ENCODE data around the gene HOXD9.
A peak's percentile ranks its signal among the peaks of the same experiment; 100 is the strongest.

Gene HOXD9

DNA sequence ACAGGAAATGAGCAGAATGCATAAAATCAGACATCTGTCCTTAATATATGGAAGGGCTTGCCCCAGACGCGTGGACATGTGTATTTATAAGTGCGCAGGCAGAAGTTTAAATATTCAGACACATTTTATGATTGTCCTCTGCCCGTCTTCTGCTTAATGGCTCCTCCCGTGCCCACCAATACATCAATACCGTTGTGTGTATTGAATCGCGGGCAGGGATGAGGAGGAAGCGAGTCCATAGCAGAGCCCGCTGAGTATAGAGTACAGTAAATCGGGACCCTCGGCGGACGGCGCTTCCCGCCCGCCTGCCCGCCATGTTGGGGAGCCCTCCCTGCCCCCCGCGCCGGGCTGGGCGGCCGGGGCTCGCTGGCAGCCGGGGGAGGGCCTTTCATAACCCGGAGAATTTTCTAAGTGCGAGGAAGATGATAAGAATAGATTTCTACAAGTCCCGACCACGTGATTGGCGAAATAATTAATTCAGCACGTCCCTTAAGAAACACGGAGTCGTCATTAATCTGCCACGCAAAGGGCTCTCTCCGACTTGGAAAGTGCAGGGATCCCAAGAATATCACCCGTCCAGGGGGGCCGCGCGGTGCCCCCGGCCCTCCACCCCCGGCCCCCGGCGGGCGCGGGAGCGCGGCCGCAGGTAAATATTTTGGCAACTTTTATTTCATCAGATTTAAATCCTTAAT is 34.4 kb downstream of the HOXD9 start, which contains the start of gene HOXD3:
Gene HOXD3, plus strand, starts transcription at position 501 of the 692 bp plus-strand sequence. CDS start 11,808 bp downstream, outside the sequence.
- Histone ChIP-seq H3K9me3 (ENCODE audit: control insufficient read depth, insufficient read depth, low read depth, low read length) (no peaks in the 10 kb centered on the region), H3K27me3 (ENCODE audit: control insufficient read depth, insufficient read depth, low read length) (peaks cover 100% of the 10 kb centered on the region), H3K4me3 (ENCODE audit: low read depth, low read length) (no peak within 1 kb of the TSS; the same call in 1 of the 2 replicates), H3K9ac (ENCODE audit: low read length) (peak within 1 kb of the TSS; percentile 63), H3K36me3 (ENCODE audit: control insufficient read depth, insufficient read depth, low read length) (no peaks in the 10 kb centered on the region), H3K27ac (ENCODE audit: low read depth, low read length) (no peak within 1 kb of the TSS), H3K4me1 (ENCODE audit: control insufficient read depth, insufficient read depth, low read length) (peaks cover 26% of the 10 kb centered on the region)

DNA sequence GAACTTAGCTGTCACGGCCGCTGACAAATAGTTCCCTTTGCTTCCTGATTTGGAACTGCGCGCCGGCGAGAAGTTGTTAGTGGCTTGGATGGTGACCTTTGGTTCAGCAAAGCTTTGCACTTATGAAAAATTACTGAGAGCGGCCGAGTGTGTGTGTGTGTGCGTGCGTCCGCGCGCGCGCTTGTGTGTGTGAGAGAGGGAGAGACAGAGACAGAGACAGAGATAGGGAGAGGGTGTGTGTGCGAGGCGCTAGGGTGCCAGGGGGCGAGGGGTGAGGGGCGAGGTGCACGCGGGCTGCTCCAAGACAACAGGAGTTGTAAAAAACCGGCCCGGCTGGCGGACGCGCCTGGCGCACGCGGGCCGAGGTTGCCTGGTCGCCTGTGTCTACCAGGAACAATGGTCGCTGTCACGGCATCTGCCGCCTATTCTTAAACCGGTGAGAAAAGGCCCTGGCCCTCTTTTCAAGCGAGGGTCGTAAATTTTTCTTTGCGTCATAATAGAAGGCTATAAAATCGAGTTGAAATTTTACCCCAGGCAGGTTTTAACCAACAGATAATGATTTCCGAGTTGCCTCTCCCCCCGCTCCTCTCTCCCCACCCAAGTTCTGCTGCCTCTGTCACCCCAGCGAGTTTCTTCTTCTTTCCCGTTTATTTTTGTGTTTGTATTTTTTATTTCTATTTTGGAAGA is 35.1 kb downstream of the HOXD9 start:
- Histone ChIP-seq H3K4me1 (ENCODE audit: control insufficient read depth, insufficient read depth, low read length) (peaks cover 28% of the 10 kb centered on the region), H3K9ac (ENCODE audit: low read length) (peak overlapping the region; percentile 63), H3K4me3 (ENCODE audit: low read depth, low read length) (no peak overlapping the region; the same call in 1 of the 2 replicates), H3K36me3 (ENCODE audit: control insufficient read depth, insufficient read depth, low read length) (no peaks in the 10 kb centered on the region), H3K9me3 (ENCODE audit: control insufficient read depth, insufficient read depth, low read depth, low read length) (no peaks in the 10 kb centered on the region), H3K27ac (ENCODE audit: low read depth, low read length) (no peak overlapping the region), H3K27me3 (ENCODE audit: control insufficient read depth, insufficient read depth, low read length) (peaks cover 100% of the 10 kb centered on the region)

DNA sequence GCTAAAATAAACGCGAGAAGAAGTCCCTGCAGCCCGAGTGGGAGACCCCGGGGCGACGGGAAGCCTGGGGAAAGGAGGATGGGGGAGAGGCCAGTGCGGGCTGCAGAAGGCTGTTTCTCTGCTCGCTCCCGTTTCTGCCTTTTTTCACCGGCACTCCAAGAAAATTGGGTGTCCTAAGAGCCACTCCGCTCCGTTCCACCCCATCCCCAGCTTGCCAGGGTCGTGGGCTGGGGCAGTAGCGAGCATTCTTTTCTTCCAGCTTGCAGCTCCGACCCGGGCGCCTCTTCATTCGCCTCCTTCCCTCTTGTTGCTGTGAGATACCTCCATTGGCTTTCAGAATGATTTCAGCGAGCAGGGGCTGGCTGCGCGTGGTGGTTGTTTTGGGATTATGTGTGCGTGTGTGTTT is 35.7 kb downstream of the HOXD9 start:
- H3K36me3 ChIP-seq (ENCODE audit: control insufficient read depth, insufficient read depth, low read length): no peaks in the 10 kb centered on the region
- peak overlapping the region; percentile 19; the same call in 1 of the 2 replicates for H3K4me3 ChIP-seq (ENCODE audit: low read depth, low read length)
- H3K9ac ChIP-seq (ENCODE audit: low read length): peak overlapping the region; percentile 63
- peaks cover 100% of the 10 kb centered on the region for H3K27me3 ChIP-seq (ENCODE audit: control insufficient read depth, insufficient read depth, low read length)
- H3K9me3 ChIP-seq (ENCODE audit: control insufficient read depth, insufficient read depth, low read depth, low read length): no peaks in the 10 kb centered on the region
- H3K4me1 ChIP-seq (ENCODE audit: control insufficient read depth, insufficient read depth, low read length): peaks cover 30% of the 10 kb centered on the region
- H3K27ac ChIP-seq (ENCODE audit: low read depth, low read length): no peak overlapping the region

DNA sequence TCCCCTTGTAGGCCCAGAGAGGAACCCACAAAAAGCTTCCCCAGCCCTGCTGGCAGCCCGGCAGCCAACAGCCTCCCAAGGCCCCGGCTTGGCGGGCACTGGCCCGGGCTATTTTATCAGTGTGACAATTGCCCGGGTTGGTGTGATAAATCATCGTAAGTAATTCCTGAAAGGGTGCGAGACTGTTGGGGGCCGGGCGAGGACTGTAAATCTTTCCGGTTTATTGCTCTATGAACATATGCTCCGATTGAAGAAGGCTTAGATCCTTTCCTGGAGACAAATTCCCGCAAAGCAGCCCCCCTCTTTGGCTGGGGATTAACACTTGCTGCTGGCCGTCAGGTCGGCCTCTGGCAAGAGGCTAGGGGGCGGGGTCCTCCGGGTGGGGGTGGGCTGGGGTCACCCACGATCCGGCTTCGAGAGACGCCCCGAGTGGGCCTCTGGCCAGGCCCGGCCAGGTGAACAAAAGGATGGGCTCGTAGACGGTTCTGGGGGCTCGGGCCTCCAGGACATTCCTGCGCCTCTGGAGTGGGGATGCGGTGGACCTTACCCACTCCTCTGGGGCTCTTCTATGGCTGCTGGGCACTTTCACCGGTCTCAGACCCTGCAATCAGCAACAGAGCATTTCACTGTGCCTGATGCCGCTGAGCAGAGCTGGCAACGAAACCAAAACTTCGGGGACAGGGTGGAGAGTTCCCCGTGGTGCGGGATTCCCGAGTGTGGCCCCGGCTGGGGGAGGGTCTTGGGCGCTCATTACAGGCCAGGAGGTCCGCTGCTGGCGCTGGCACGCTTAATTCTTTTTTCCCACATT is 36.5 kb downstream of the HOXD9 start:
- Histone ChIP-seq H3K4me1 (ENCODE audit: control insufficient read depth, insufficient read depth, low read length) (peaks cover 39% of the 10 kb centered on the region), H3K27me3 (ENCODE audit: control insufficient read depth, insufficient read depth, low read length) (peaks cover 100% of the 10 kb centered on the region), H3K36me3 (ENCODE audit: control insufficient read depth, insufficient read depth, low read length) (no peaks in the 10 kb centered on the region), H3K4me3 (ENCODE audit: low read depth, low read length) (peak overlapping the region; percentile 27; the same call in 1 of the 2 replicates), H3K9ac (ENCODE audit: low read length) (peak overlapping the region; percentile 71), H3K9me3 (ENCODE audit: control insufficient read depth, insufficient read depth, low read depth, low read length) (no peaks in the 10 kb centered on the region), H3K27ac (ENCODE audit: low read depth, low read length) (no peak overlapping the region)

DNA sequence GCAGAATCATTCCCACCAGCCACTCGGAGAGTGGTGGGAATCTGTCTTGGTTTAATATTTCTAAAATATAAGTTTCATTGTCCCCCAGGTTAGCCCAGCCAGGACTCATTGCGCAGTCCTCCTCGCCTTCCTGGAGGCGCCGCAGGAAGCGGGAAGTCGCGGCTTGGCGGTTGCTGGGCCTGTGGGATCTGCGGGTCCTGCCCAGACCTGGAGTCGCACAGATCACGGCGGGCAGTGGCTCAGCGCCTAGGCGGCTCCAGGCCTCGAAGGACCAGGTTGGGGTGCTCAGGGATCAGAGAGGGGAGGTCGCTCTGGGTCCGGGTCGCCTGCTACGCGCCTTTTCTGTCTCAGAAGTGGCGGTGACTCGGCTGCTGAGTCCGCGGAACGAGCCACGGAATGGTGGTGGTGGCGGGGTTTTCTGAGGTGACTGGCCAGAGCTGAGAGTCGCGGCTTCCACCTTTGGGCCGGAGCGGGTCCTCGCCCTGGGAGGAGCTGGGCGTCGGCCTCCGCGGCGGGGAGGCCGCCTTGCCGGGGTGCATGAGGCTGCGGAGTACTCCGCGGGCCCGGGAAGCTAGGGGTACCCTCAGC is 37.2 kb downstream of the HOXD9 start:
- H3K27ac ChIP-seq (ENCODE audit: low read depth, low read length): no peak overlapping the region
- peaks cover 100% of the 10 kb centered on the region for H3K27me3 ChIP-seq (ENCODE audit: control insufficient read depth, insufficient read depth, low read length)
- peak overlapping the region; percentile 27; the same call in 1 of the 2 replicates for H3K4me3 ChIP-seq (ENCODE audit: low read depth, low read length)
- peak overlapping the region; percentile 71 for H3K9ac ChIP-seq (ENCODE audit: low read length)
- no peaks in the 10 kb centered on the region for H3K36me3 ChIP-seq (ENCODE audit: control insufficient read depth, insufficient read depth, low read length)
- no peaks in the 10 kb centered on the region for H3K9me3 ChIP-seq (ENCODE audit: control insufficient read depth, insufficient read depth, low read depth, low read length)
- H3K4me1 ChIP-seq (ENCODE audit: control insufficient read depth, insufficient read depth, low read length): peaks cover 44% of the 10 kb centered on the region

DNA sequence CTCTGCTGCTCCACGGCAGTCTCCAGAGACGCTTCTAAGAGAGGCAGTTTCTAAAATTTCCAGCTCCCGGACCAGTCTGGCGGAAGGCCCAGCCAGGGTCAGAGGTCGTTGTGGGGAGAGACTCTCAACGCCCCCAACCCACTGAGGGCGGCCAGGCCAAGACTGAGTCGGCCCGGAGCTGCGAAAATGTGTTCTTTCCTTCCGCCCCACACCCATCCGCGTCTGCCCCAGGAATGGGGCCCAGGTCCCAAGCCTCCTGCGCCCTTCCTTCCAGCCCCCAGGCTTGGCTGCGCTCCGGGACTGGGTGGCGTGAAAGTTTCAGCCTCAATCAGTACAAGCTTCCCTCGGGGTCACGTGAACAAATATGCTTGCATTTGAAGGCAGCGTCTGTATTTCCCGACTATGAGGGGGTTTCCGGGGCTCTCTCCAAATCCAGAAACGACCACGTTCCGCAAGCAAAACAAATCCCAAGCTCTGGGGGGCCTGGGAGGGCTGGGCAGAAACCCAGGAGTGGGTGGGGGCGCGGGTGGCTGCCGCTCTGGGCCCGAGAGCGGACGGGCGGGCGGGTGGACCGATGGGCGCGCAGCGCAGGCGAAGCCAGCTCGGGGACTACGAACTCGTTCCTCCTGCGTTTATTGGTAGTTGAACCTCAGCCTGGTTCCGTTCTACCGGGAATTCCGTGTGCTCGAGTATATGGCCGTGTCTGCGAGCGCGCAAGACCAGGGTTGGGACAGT is 37.9 kb downstream of the HOXD9 start:
- peak overlapping the region; percentile 27; the same call in 1 of the 2 replicates for H3K4me3 ChIP-seq (ENCODE audit: low read depth, low read length)
- peak overlapping the region; percentile 71 for H3K9ac ChIP-seq (ENCODE audit: low read length)
- H3K27ac ChIP-seq (ENCODE audit: low read depth, low read length): no peak overlapping the region
- no peaks in the 10 kb centered on the region for H3K36me3 ChIP-seq (ENCODE audit: control insufficient read depth, insufficient read depth, low read length)
- no peaks in the 10 kb centered on the region for H3K9me3 ChIP-seq (ENCODE audit: control insufficient read depth, insufficient read depth, low read depth, low read length)
- peaks cover 43% of the 10 kb centered on the region for H3K4me1 ChIP-seq (ENCODE audit: control insufficient read depth, insufficient read depth, low read length)
- peaks cover 100% of the 10 kb centered on the region for H3K27me3 ChIP-seq (ENCODE audit: control insufficient read depth, insufficient read depth, low read length)

DNA sequence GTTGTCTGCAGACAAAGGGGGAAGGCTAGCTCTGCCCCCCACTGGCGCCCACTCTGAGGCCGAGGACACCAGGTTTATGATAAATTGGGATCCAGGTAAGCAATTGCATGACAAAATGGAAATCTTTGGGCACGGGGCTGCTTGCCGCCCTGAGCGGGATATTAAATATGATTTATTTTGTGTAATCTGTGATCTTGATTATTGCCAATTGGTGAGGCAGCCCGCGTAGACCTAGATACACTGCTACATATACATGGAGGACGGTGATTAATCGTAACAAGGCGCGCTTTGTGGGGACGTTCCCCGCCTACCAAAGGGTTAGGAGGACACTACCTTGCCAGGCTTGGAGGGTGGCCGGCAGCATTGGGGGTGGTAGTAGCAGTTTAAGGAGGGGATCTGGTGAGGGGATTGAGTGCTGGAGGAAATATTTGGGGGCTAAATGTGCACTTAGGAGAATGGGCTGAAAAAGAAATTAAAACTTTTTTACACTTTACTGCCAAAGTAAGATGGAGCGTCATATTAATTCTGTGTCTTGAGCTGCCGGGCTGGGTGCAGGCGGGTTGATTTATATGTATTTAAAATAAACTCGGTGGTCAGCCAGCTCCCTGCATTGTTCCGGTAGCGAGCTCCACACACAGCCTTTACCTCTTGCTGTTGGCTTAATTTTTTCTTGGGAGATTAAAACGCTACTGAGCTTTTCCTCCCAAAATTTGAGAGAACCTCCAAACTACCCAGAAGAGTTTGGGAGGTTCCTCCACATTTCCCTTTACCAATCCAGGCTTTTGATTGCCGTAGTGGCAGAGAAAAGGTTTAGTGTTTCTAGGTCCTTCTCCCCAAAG is 38.7 kb downstream of the HOXD9 start:
- no peaks in the 10 kb centered on the region for H3K36me3 ChIP-seq (ENCODE audit: control insufficient read depth, insufficient read depth, low read length)
- H3K9ac ChIP-seq (ENCODE audit: low read length): peak overlapping the region; percentile 43
- H3K4me3 ChIP-seq (ENCODE audit: low read depth, low read length): peak overlapping the region; percentile 27; the same call in 1 of the 2 replicates
- peaks cover 40% of the 10 kb centered on the region for H3K4me1 ChIP-seq (ENCODE audit: control insufficient read depth, insufficient read depth, low read length)
- no peaks in the 10 kb centered on the region for H3K9me3 ChIP-seq (ENCODE audit: control insufficient read depth, insufficient read depth, low read depth, low read length)
- peaks cover 100% of the 10 kb centered on the region for H3K27me3 ChIP-seq (ENCODE audit: control insufficient read depth, insufficient read depth, low read length)
- H3K27ac ChIP-seq (ENCODE audit: low read depth, low read length): no peak overlapping the region

DNA sequence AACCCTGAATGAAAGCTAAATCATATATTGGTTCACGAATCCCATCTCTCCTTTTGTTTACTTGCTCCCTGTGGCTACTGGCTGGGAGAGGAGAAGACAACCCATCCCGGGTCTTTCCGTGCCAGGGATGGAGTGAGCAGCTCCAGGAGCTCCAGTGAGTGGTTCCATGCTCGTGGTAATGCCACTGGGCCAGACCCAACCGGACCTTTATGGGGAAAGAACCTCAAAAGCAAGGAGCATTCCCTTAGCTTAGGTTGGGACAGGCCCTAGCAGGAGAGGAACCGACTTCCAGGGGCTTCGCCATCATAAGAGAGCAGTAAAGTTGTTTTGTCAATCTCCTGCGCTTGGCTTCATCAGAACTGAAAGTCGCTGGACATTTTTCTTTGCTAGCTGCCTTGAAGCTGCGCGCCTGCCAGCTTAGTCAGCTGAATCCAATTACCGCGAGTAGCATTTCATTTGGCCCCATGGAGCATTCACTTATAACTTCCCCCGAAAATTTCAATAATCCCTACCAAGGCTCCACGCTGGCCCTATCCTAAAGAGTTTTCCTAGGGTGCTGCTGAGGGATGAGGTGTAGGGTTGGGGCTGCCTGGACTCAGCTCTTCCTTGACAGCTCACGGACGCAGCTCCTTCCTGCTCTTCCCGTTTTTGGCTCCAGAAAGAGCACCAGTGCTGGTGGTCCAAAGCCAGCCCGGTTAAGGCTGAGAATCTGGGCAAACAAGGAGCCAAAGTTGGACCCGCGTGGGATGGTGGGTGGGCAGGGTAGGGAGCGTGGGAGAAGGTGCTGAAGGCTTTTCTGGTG is 39.5 kb downstream of the HOXD9 start:
- Histone ChIP-seq H3K27ac (ENCODE audit: low read depth, low read length) (no peak overlapping the region), H3K9ac (ENCODE audit: low read length) (peak overlapping the region; percentile 53), H3K36me3 (ENCODE audit: control insufficient read depth, insufficient read depth, low read length) (no peaks in the 10 kb centered on the region), H3K4me1 (ENCODE audit: control insufficient read depth, insufficient read depth, low read length) (peaks cover 40% of the 10 kb centered on the region), H3K27me3 (ENCODE audit: control insufficient read depth, insufficient read depth, low read length) (peaks cover 100% of the 10 kb centered on the region), H3K4me3 (ENCODE audit: low read depth, low read length) (no peak overlapping the region), H3K9me3 (ENCODE audit: control insufficient read depth, insufficient read depth, low read depth, low read length) (no peaks in the 10 kb centered on the region)

DNA sequence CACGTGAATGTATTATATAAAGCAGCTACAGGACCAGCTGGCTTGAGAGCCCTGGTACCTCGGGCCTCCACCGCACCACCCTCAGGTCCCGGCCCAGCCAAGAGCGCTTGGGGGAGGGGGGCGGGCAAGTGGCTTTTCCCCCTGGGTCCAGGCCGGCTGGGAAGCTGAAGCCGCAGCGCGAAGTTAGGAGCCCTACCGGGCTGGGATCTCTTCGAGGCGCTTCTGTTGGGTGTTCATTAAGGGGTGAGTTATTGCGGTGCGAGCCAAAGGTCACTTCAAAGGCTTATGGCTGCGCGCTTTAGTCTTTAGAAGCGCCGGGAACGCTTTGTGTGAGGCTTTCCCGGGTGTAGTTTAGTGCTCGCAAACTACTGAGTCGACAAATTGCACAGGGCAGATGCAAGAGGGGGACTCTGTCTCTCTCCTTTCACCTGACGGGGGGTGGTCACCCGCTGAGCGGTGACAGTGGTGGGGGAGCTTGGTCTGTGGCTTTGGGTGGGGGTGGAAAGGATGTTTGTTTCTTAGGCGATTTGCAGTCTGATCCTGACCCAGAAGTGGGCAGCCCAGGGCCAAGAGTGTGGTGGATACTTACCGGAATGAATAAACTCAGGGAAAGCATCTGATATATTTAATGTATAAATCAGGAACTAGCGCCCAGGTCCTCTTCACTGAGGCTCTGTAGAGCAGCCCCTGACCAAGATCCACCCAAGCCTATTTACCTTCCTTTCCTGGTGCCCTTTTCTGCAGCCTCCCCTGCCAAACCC is 40.6 kb downstream of the HOXD9 start:
- Histone ChIP-seq H3K9me3 (ENCODE audit: control insufficient read depth, insufficient read depth, low read depth, low read length) (no peaks in the 10 kb centered on the region), H3K36me3 (ENCODE audit: control insufficient read depth, insufficient read depth, low read length) (no peaks in the 10 kb centered on the region), H3K4me1 (ENCODE audit: control insufficient read depth, insufficient read depth, low read length) (peaks cover 40% of the 10 kb centered on the region), H3K4me3 (ENCODE audit: low read depth, low read length) (no peak overlapping the region), H3K9ac (ENCODE audit: low read length) (no peak overlapping the region), H3K27me3 (ENCODE audit: control insufficient read depth, insufficient read depth, low read length) (peaks cover 100% of the 10 kb centered on the region), H3K27ac (ENCODE audit: low read depth, low read length) (no peak overlapping the region)

All from HUES6 (cell line).